Stimulated activated CD4-positive, alpha-beta T cell treated with anti-CD3 and anti-CD28 coated beads, Interleukin-12 subunit alpha, Interleukin-12 subunit beta, amount 100 ng/mL, for 24 hours (primary cell): ENCODE data around the gene OR10A2.
"Not testable (repeated sequence)": the region's sequence is repeated elsewhere in the genome, so short reads cannot be mapped to it uniquely, and the experiment has no call there.

Source experiments
- DNase-seq, 2 experiments: peaks; one replicate each; pipeline ENCODE4 v3.0.0-alpha.2; 2020; ENCODE audit warnings: low read depth in 2 of 2

OR10A2 gene

DNA sequence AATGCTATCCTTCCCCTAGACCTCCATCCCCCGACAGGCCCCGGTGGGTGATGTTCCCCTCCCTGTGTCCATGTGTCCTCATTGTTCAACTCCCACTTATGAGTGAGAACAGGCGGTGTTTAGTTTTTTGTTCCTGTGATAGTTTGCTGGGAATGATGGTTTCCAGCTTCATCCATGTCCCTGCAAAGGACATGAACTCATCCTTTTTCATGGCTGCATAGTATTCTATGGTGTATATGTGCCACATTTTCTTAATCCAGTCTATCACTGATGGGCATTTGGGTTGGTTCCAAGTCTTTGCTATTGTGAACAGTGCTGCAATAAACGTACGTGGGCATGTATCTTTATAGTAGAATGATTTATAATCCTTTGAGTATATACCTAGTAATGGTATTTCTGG lies 24.9 kb downstream of the OR10A2 start:
- DNase-seq: not testable (repeated sequence)

DNA sequence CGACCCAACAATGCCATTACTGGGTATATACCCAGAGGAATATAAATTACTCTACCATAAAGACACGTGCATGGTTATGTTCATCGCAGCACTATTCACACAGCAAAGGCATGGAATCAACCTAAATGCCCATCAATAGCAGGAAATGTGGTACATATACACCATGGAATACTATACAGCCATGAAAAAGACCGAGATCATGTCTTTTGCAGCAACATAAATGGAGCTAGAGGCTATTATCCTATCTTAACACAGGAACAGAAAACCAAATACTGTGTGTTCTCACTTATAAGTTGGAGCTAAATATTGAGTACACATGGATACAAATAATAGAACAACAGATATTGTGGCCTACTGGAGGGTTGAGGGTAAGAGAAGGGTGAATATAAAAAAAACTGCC lies 26.0 kb downstream of the OR10A2 start:
- DNase-seq: no peak

DNA sequence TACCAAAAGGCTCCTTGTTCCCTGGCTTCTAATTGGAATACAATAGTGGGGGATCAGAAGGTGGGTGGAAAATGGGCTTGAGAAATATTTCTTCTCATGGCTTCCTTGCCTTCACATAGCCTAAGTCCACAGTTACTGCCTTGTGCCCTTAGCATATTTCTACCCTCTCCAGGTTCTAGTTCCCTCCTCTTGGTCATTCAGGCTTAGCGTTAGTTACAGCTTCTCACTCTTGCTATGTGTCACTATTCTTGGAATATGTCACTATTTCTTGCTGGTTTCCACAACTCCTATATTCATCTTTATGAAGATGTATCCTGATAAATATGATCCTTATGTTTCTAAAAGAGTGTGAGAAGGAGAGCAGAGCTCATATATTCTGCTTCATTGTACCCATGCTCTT lies 27.0 kb downstream of the OR10A2 start:
- no peak for DNase-seq

DNA sequence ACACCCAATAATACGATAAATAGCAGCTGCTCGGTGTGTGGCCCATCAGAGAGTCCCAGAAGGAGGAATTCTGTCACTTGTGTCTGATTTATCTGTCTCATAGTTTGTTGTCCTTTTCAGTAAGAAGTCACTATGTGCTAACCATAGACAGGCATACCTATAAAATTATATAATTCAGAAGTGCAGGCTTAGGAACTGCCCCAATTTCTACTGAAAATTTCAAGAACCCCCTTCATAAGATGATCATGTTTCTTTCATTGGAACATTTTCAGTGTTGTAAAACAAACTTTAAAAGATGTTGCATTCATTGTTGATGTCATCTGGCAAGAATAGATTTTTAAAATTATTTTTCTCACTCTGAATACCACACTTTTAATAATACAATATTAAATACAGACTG lies 29.5 kb downstream of the OR10A2 start, which contains the start of gene OR2D2:
Gene OR2D2 (minus strand): TSS at position 101 of the 400 bp plus-strand sequence. CDS start 0 bp downstream, at position 101.
- no peak for DNase-seq

DNA sequence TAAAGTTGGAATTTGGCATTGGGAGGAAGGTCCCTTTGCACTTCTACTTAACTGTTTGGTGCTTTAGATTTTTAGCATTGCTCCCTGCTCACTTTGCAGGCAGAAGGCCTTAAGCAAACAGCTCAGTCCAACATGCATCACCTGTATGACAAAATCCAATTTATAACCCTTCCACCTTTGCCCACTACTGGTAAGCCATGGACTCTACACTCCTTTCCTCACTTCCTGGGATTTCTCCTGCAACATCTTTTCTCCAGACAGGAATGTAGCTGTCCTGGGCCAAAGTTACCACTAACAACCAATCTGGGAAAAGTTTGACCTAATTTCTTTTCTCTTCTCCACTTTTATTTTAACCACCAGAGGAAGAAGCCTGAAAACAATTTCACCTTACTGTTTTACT lies 31.2 kb downstream of the OR10A2 start:
- no peak for DNase-seq

DNA sequence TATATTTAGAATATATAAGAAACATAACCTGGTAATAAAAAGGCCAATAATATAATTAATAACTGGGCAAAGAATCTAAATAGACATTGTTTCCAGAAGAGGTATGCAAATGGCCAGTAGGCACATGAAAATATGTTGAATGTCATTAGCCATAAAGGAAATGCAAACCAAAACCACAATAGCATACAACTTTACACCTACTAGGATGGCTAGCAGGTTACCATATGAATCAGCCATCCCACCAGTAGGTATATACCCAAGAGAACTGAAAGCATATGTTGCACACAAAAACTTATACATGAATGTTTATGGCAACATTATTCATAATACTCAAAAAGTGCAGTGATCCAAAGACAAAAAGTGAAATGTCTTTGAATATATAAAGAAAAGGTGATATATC lies 32.2 kb downstream of the OR10A2 start:
- no peak for DNase-seq

DNA sequence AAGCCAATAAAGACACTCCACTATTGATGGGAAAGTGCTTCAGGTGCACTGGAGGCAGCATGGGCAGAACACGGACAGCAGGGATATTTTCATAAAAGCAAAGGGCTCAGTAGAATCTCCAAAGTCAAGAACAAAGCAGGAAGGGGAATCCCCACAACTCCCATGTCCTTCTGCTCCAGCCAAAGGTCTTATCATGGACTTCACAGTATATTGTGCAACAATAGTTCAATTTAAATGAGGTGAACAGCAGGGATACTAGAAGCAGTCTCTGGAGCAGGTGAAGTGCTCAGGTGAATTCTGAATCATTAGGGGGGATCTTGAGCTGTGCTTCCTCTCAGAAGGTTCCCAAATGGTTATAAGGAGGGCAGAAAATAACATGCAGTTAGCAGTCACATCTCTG lies 36.1 kb downstream of the OR10A2 start:
- no peak for DNase-seq

DNA sequence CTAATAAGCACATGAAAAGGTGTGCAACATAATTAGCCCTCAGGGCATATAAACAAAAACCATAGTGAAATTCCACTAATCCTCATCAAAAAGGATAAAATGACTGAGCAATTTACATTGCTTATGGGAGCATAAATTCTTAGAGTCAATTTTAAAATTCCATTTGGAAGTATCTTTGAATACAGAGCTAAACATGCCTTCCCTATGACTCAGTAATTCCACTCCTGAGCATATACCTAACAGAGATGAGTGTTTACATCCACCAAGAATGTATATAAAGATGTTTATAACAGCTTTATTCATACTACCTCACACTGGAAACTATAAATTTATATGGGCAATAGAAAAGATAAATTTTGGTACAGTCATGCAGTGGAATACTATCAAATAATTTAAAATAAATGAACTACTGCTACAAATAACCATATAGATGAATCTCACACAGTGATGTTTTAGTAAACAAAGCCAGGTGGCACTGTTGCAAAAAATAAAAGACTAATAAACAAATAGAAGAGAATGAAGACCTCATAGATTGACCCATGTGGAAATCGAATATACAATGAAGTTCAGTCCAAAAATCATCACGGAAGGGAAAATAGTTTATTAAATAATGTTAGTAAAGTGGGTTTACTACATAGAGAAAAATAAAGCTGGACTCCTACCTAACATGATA lies 37.6 kb downstream of the OR10A2 start:
- no peak for DNase-seq

DNA sequence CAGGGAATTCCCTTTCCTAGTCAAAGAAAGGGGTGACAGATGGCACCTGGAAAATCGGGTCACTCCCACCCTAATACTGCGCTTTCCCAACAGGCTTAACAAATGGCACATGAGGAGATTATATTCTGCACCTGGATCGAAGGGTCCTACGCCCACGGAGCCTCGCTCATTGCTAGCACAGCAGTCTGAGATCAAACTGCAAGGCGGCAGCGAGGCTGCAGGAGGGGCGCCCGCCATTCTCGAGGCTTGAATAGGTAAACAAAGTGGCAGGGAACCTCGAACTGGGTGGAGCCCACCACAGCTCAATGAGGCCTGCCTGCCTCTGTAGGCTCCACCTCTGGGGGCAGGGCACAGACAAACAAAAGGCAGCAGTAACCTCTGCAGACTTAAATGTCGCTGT lies 41.9 kb downstream of the OR10A2 start:
- DNase-seq: not testable (repeated sequence)

DNA sequence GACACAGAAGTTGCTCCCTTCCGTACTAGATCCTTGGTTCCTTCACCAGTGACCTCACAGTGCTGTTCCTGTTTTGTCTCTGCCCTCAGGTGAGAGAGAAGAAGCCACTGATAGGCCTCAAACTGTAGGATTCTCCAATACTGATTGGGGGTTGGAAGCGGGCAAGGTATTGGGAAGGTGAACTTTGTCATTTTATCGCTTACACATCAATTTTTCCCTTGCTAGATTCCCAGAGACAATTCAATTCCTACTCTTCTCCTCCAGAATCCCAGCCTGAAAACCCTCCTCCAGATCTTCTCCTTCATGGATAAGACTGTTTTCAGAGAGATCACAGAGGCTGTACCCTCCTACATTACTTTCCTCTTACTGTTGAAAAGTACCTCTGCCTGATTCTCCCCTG lies 48.5 kb downstream of the OR10A2 start:
- DNase-seq: no peak

DNA sequence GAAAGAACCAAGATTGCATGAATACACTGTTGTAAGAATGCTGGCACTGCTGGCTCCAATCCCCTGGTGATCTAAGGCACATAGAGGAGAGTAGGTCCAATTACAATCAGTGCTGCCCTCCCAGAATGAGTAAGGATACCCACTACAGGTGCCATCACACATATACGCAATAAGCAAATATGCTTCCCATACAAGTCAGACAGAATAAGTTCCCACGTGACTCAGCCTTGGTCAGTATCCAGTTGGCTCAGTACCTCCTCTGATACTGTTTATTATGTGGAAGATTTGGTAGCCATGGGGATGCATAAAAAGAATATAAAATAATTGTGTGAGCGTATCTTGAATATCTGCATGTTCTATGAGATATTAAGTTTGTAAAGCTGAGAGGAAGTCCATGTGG lies 49.1 kb downstream of the OR10A2 start:
- no peak for DNase-seq

DNA sequence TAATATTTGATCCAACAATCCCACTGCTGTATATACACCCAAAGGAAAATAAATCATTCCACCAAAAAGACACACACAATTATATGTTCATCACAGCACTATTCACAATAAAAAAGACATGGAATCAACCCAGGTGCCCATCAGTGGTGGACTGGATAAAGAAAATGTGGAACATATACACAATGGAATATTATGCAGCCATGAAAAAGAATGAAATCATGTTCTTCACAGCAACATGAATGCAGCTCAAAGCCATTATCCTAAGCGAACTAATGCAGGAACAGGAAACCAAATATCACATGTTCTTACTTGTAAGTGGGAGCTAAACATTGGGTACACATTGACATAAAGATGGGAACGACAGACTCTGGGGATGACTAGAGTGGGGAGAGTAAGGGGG lies 56.8 kb downstream of the OR10A2 start:
- DNase-seq: no peak

DNA sequence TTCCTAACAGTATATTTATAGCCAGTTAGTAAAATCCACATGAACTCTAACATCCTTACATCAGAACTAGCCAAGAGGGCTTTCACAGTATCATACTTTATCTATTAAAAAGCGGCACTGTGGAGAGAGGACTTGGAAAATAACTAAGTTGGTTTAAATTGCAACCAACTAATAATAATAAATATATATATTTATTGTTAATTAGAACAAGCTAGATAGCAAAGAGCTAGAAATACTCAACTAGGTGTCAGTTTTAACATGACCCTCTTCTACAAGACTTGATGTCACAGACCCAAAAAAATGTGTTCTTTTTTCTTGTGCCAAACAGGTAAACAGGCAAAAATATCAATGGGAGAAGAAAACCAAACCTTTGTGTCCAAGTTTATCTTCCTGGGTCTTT lies 57.8 kb downstream of the OR10A2 start, which contains the start of gene OR2D3:
Gene OR2D3 (plus strand): TSS at position 301 of the 400 bp plus-strand sequence. CDS start 0 bp downstream, at position 301.
- DNase-seq: no peak
